ENCODE measurements around the gene MANEAL.
A peak's percentile ranks its signal among the peaks of the same experiment; 100 is the strongest.

MANEAL gene

DNA sequence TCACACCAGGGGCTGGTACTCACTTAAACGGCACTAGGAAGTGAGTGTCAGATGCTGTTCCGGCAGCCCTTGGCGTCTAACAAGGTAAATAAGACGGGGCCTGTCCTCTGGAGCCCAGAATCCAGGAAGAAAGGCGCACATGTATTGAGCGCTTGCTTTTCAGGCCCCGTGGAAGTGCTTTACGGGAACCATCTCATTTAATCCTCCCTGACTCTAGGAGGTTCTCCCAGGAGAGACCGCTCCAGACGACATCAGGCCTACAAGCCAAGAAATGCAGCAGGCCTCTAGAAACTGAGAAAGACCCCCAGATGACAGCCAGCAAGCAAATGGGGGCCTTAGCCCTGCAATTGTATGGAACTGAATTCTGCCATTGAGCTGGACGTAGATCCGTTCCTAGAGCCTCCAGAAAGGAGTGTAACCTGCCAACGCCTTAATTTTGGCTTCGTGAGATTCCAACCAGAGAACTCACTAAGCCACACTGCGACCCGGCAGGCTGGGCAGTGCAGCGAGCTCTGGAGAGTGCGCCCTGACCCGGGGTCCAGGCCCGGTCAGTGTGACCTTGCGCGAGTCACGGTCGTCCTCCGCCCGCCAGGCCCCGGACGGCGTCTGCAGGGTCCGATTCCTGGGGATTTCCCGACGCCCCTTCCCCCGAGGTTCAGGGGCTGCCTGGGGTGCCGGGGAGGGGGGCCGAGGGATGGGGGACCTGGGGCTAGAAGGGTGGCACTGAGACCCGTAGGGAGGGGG is 532 bp upstream of the MANEAL start:
- DNase-seq = no peak

DNA sequence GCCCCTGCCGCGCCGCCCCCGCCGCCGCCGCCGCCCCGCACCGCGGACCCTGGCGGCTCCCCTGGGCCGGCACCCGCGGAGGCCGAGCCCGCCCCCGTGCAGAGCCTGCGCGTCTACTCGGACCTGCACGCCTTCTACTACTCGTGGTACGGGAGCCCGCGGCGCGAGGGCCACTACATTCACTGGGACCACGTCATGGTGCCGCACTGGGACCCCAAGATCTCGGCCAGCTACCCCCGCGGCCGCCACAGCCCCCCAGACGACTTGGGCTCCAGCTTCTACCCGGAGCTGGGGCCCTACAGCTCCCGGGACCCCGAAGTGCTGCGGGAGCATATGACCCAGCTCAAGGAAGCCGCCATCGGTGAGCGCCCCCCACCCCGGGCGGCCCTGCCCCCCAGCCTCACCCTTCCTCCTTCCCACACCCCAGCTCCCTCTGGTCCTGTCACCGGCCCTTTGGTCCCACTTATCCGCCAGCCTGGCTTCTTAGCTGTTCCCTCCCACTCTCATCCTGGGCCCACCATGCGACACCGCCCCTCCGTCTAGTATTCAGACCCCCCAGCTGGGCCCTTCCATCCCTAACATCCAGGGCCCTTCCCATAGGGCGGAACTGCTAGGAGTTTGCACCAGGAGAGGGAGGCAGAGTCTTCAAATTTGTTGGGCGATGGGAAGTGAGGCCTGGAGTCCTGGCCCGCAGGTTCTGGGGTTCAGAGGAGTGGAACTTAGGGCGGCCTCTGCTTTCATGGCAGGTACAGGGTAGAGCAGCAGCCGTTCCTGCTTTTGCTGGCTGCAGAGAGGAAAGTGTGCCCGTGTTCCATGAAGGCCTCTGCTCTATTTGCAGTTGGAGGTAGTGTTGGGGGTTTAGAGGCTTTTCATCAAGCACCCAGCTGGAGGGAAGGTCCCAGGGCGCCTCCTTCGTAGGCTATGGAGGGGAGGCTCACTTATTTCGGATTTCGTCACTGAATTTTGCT is 1.0 kb downstream of the MANEAL start:
- DNase-seq = no peak

DNA sequence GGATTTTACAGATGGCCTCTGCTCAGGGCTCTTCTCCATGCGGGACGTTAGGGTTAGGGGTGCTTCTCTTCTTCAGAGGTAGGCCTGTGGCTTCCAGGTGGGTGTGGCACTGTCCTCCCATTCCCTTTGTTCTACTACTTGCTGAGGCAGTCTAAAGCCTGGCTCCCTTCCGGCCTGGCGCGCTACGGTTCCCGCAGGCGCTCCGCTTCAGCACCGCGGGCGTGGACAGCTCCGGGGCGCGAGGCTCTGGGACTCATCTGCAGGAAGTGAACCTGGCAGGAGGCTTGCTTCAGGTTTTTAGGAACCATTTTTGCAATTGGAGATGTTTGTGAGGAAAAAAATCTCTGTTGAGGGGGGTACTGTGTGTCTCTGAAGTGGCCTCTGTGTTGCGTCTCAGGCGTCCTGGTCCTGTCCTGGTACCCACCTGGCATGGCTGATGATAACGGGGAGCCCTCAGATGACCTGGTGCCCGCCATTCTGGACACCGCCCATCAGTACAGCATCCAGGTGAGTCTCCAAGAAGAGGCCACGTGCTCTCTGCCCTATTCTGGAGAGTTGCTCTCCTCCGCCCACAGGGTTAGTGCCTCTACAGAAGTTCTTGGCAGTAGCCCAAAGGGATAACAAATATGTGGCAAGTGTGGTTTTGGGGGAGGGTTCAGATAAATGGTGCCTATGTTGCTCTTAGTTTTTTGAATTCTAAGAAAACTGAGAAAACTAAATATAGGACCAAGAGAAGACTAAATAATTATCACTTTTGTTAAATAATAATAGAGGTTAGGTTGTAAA is 1.9 kb downstream of the MANEAL start:
- DNase-seq = peak; percentile 45

GRCh38 chr1:37797750-37798345 is 4.2 kb downstream of the MANEAL start:
- peak; percentile 19 for DNase-seq

DNA sequence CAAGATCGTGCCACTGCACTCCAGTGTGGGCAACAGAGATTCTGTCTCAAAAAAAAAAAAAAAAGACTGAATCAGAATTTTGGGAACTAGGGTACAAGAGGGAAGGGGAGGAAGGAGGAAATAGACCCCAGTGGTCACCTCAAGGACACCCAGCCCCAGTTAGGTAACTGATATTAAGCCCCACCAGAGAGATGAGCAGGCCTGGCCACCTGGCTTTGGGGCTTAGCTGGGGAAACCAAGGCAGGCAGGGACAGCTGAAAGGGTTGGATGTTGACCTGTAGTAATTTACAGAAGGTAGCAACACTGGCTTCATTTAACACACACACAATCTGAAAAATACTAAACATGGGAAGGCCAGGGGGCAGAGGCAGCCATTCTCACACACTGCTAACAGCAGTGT is 8.8 kb downstream of the MANEAL start:
- DNase-seq = no peak

- DNase-seq = no peak
Observed at GRCh38 chr1:37807220-37807554, 13.5 kb downstream of the MANEAL start.

DNA sequence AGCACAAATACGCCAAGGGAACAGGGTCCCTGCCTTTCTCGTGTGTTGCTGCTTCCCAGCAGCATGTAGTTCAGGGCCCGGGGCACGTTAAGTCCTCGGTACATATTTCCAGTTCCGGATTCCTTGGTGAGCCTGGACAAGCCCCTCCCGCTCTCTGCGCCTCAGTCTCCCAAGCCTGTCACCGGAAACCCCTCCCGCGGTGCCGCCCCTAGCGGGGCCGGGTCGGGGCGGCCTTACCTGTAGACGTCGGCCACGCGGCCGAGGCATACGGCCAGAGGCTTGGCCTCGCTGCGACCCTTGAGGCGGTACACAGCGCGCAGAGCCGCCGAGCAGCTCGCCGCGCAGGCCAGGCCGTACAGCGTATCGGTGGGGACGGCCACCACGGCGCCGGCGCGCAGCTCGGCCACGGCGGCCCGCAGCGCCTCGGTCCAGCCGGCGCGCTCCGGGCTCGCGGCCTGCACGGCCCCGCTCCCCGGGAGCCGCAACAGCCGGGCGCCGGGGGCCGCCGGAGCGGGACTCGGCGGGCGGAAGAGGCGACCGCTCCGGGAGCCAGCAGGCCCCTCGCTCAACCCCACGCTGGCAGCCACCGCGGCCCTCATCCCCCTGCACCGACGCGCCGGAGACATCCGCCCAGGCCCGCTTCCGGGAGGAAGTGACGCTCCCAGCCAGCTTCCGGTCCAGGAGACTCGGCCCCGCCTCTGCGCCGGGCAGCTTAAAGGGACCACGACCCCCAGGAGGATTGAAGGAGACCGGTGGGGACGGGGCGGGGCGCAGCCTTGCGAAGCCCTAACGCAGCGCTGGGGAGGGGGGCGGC is 14.1 kb downstream of the MANEAL start, which contains the start of the genes C1orf122 and YRDC:
Gene C1orf122 (plus strand): TSS at position 236 of the 814 bp plus-strand sequence. CDS start 615 bp downstream, outside the sequence.
Gene YRDC (minus strand): TSS at position 654 of the 814 bp plus-strand sequence. CDS start 28 bp downstream, at position 626.
- peak; percentile 79 for DNase-seq

- DNase-seq = peak; percentile 13
Observed at GRCh38 chr1:37808369-37809319, 15.0 kb downstream of the MANEAL start.

GRCh38 chr1:37809942-37810341 is 16.3 kb downstream of the MANEAL start:
- no peak for DNase-seq

DNA sequence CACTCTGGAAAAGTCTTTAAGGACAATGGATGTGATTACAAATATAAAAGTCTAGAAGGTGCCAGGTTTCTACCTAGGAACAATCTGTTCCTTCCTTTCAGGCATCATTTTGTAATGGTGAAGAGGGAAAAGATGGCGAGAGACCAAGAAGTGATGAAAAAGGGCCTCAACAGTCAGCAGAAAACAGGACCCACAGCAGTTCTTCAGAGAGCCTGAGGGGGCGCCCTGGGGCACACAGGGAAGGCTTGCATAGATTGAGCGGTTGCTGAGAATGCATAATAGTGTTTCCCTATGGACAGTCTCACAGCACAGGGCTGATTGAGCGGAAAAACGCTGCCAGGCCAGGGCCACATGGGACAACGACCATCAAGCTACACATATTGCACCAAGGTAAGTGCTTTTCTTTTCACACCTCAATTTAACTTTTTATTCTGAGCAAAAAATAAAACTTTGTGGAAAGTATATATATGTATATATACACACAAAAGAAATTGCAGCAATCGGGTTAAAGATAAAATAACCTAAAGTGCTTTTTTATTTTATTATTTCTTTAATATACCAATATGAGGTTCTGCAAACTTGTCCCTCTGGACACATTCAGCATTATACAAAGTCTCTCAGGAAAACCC is 17.5 kb downstream of the MANEAL start:
- peak; percentile 44 for DNase-seq

DNA sequence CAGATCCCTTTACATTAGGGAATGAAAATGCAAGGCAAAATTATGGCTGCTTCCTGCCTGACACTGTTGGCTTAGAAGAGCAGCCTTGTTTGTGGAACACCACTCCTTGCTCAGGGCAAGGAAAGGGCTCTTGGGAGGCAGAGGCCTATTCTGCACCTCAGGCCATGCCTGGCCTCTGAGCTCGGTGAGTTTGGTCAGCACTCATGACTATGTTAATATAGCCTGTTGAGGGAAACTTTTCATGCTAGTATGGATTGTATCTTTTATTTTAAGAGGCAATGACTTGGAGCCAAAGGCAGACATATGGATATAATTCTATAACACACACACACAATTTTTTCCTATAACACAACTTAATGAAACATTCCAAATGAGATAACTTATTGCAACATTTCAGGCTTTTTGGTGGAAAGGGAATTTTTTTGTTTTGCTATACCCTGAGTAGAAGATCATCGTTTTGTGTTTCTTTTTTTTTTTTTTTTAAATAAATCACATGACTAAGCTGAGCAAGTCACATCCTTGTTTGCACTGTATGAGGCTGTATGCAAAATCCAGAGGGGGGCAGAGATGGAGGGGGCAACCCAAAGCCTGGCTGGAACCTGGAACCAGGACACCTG is 20.0 kb downstream of the MANEAL start:
- no peak for DNase-seq

- DNase-seq = no peak
Observed at GRCh38 chr1:37814252-37814651, 20.6 kb downstream of the MANEAL start.

GRCh38 chr1:37817481-37817880 is 23.8 kb downstream of the MANEAL start:
- DNase-seq = no peak

DNA sequence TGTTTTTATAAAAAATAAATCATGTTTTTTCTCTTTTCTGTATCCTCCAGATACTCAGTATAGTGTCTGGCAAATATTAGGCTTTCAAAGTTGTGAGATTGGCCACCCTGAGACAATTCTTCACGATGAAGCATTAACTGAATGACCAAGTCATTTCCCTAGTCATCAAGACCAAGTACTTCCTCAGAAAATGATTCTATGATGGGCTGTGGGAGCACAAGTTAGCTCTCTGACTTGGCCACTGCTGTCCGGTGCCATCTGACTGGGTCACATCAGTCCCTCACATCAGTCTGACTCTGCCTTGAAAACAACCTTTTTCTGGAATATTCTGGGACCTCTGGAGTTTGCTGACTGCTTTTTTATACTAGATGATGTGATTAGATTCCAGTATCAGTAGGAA is 27.8 kb downstream of the MANEAL start:
- DNase-seq = no peak

- DNase-seq = no peak
Observed at GRCh38 chr1:37822906-37823815, 29.5 kb downstream of the MANEAL start.

DNA sequence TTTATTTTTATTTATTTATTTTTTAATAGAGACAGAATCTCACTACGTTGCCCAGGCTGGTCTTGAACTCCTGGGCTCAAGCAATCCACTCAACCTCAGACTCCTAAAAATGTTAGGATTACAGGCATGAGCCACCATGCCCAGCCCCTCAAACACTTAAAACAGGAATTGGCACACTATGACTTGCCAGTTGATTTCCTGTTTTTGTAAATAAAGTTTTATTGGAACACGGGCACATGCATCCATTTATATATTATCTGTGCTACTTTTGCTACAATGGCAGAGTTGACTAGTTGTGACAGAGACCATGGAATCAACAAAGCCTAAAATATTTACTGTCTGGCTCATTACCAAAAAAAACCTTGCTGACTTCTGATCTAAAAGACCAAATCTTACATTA is 30.4 kb downstream of the MANEAL start:
- no peak for DNase-seq

DNA sequence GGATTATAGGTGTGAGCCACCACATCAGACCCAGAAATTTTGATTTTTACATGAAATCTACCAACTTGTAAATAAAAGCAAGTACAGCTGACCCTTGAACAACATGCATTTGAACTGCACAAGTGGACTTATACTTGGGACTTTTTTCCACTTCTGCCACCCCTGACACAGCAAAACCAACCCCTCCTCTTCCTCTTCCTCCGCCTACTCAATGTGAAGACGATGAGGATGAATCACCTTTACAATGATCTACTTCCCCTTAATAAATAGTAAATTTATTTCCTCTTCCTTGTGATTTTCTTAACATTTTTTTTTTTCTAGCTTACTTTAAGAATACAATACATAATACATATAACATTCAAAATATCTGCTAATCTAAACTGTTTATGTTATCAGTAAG is 31.9 kb downstream of the MANEAL start:
- no peak for DNase-seq

DNA sequence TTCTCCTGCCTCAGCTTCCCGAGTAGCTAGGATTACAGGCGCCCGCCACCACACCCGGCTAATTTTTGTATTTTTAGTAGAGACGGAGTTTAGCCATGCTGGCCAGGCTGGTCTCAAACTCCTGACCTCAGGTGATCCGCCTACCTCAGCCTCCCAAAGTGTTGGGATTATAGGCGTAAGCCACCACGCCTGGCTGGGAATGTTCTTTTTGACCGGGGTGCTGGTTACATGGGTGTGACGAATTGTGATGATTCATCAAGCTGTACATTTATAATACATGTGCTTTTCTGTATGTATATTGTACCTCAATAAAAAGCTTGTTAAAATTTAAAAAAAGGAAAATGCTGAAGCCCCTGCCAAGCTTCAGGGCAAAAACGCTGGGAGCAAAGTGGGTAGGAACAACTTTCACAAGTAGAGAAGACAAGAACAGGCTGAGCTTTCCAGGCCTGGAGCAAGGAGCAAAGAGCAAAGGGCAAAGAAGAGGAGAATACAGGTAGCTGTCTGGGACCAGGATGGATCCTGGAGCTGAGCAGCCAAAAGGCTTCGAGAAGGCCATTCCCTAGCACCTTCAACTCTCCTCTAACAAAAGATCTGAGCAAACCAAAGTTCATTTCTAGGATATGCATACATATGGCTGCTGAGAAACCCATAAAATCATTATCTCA is 34.9 kb downstream of the MANEAL start:
- no peak for DNase-seq
